B cell (primary cell): ENCODE results near the gene MRGPRG. TPM values are rescaled to one million over a fixed set of nuclear protein-coding genes. Genes with fewer than 3 reads are reported as not detected.

ENCODE experiments used
- ATAC-seq: fragments of 200-7000 bp; cut with Tn5 transposase; one replicate; pipeline ENCODE4 v1.10.0; 2021; ENCODE audit warnings: low read depth, mild to moderate bottlenecking, moderate number of reproducible peaks, moderate library complexity
- CTCF ChIA-PET: fragments of 350-600 bp; sonication (Branson Sonifier 250); formaldehyde crosslinking; loops from one replicate; lab custom pipeline; 2021; ENCODE audit warnings: antibody characterized with exemption, inconsistent platforms; lab: Charles Lee
- POLR2A ChIA-PET: fragments of 350-600 bp; sonication (Branson Sonifier 250); formaldehyde crosslinking; loops from one replicate; lab custom pipeline; 2021; ENCODE audit warnings: antibody characterized with exemption; lab: Charles Lee
- DNase-seq: peaks from one replicate; pipeline ENCODE4 v3.0.0; 2013
- H2AFZ ChIP-seq: 2 replicates; pipeline ENCODE4 v1.6.1; 2012; ENCODE audit warnings: mild to moderate bottlenecking, low read depth, low read length; ENCODE audit not compliant: insufficient read depth, poor library complexity, severe bottlenecking
- H3K27ac ChIP-seq, 2 donors: 1 replicate in 1 of 2; 2 replicates in 1 of 2; pipeline ENCODE4 v1.5.1; 2012 to 2013; ENCODE audit warnings: low read length in 2 of 2, mild to moderate bottlenecking in 2 of 2, moderate library complexity in 1 of 2
- H3K27me3 ChIP-seq, 4 experiments: fragments of 200-600 bp in 1 of 4; sonication (generic) in 1 of 4; replicated peaks in 1 of 4; 1 replicate in 2 of 4; 2 replicates in 2 of 4; pipeline versions ENCODE4 v1.6.1 to v1.7.0; 2013 to 2016; ENCODE audit warnings: low read length in 3 of 4, mild to moderate bottlenecking in 2 of 4, mixed read lengths in 1 of 4, moderate library complexity in 1 of 4; ENCODE audit not compliant: insufficient read depth in 4 of 4, control insufficient read depth in 3 of 4; ENCODE audit errors: control extremely low read depth in 1 of 4
- H3K36me3 ChIP-seq, 2 experiments: replicated peaks in 1 of 2; 1 replicate in 1 of 2; 2 replicates in 1 of 2; pipeline versions ENCODE4 v1.6.1 to v1.7.1; 2013; ENCODE audit warnings: low read length in 1 of 2; ENCODE audit not compliant: insufficient read depth in 2 of 2, control insufficient read depth in 1 of 2; ENCODE audit errors: control extremely low read depth in 1 of 2, extremely low read depth in 1 of 2
- H3K4me1 ChIP-seq, 2 donors: fragments of 200-600 bp in 1 of 2; sonication (generic) in 1 of 2; 1 replicate in 1 of 2; 2 replicates in 1 of 2; pipeline versions ENCODE4 v1.5.1 to v1.6.1; 2013 to 2017; ENCODE audit warnings: low read length in 2 of 2; ENCODE audit not compliant: control insufficient read depth in 2 of 2, insufficient read depth in 2 of 2
- H3K4me2 ChIP-seq: replicated peaks from 2 replicates; pipeline ENCODE3; 2012; ENCODE audit warnings: mild to moderate bottlenecking, low read depth, low read length; ENCODE audit not compliant: poor library complexity, severe bottlenecking
- H3K4me3 ChIP-seq, 5 experiments: fragments of 200-600 bp in 1 of 5; sonication (generic) in 1 of 5; 1 replicate in 3 of 5; 2 replicates in 2 of 5; pipeline versions ENCODE4 v1.5.1 to v1.7.0; 2011 to 2016; ENCODE audit warnings: low read length in 4 of 5, mild to moderate bottlenecking in 4 of 5, low read depth in 2 of 5, control low read depth in 1 of 5, moderate library complexity in 1 of 5; ENCODE audit not compliant: insufficient read depth in 1 of 5; ENCODE audit errors: control extremely low read depth in 1 of 5, extremely low read depth in 1 of 5
- H3K79me2 ChIP-seq: fragments of 200-600 bp; sonication (generic); one replicate; pipeline ENCODE4 v1.6.0; 2016; ENCODE audit warnings: low read length; ENCODE audit not compliant: control insufficient read depth, insufficient read depth
- H3K9ac ChIP-seq: fragments of 200-600 bp; sonication (generic); 2 replicates; pipeline ENCODE4 v1.6.1; 2017; ENCODE audit warnings: mild to moderate bottlenecking, low read length, moderate library complexity
- H3K9me3 ChIP-seq, 3 donors: one replicate each; pipeline versions ENCODE4 v1.6.1 to v1.7.1; 2013; ENCODE audit warnings: low read length in 2 of 3; ENCODE audit not compliant: control insufficient read depth in 2 of 3, insufficient read depth in 1 of 3; ENCODE audit errors: control extremely low read depth in 1 of 3
- H4K20me1 ChIP-seq: 2 replicates; pipeline ENCODE4 v1.6.0; 2012; ENCODE audit warnings: mild to moderate bottlenecking, low read length; ENCODE audit not compliant: insufficient read depth, control insufficient read depth, poor library complexity, severe bottlenecking
- H3K27ac Mint-ChIP-seq: one replicate; pipeline ENCODE4 v1.8.0; 2021; ENCODE audit warnings: mixed read lengths
- H3K27me3 Mint-ChIP-seq: one replicate; pipeline ENCODE4 v1.8.0; 2021; ENCODE audit warnings: mixed read lengths
- H3K4me1 Mint-ChIP-seq: one replicate; pipeline ENCODE4 v1.8.0; 2021; ENCODE audit warnings: mixed read lengths
- H3K4me3 Mint-ChIP-seq: one replicate; pipeline ENCODE4 v1.8.0; 2021; ENCODE audit warnings: mixed read lengths
- H3K9me3 Mint-ChIP-seq: one replicate; pipeline ENCODE4 v1.8.0; 2022; ENCODE audit warnings: mixed read lengths; ENCODE audit not compliant: insufficient read depth
- EZH2 ChIP-seq: IDR thresholded peaks from 2 replicates; pipeline ENCODE4 v1.6.1; 2012; ENCODE audit warnings: borderline replicate concordance, low read depth, mild to moderate bottlenecking, moderate library complexity, low read length; ENCODE audit not compliant: insufficient read depth, poor library complexity, severe bottlenecking
- WGBS: methylation state at CpG from one replicate; pipeline ENCODE4 v1.1.5; 2013; ENCODE audit warnings: missing lambda C conversion rate; ENCODE audit not compliant: insufficient coverage; 5-methylcytosine and 5-hydroxymethylcytosine counted together
- intact Hi-C: fragments of 100-400 bp; cut with micrococcal nuclease; formaldehyde crosslinking; loops from one replicate; pipeline ENCODE4 v1.10.0; 2022
- polyA plus RNA-seq: library from polyadenylated mRNA; depleted of rRNA; stranded (reverse); fragments of >200 nt; gene quantifications from 2 replicates; pipeline ENCODE4 v1.2.3, GENCODE V29; 2012
- total RNA-seq, 2 donors: library from RNA; stranded (reverse); fragments of 120-200 nt in 1 of 2; gene quantifications; 1 replicate in 1 of 2; 2 replicates in 1 of 2; pipeline versions ENCODE4 v1.2.3 to v1.2.4, GENCODE V29; 2013 to 2022
- TF ChIP-seq, protein P1 (sequence below): fragments of 200-600 bp; IDR thresholded peaks from one replicate; pipeline ENCODE4 v1.8.0; 2022; ENCODE audit warnings: antibody characterized with exemption, mild to moderate bottlenecking

Gene MRGPRG
- total and polyA plus RNA-seq, 2 donors (not counting 1 experiment from before 2014, with no cell fraction given) = not detected

DNA sequence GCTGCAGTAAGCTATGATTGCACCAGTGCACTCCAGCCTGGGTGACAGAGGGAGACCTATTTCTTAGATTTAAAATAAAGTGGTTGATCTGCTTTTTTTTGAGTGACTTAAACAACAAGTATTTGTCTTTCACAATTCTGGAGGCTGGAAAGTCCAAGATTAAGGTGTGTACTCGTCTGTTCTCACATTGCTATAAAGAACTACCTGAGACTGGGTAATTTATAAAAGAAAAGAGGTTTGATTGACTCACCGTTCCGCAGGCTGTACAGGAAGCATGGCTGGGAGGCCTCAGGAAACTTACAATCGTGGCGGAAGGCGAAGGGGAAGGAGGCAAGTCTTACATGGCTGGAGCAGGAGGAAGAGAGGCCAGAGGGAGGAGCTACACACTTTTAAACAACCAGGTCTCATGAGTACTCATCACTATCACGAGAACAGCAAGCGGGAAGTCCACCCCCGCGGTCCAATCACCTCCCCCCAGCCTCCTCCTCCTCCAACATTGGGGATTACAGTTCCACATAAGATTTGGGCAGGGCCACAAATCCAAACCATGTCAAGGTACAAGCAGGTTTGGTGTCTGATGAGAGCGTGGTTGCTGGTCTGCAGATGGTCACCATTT lies 33.8 kb downstream of the MRGPRG start:
- Histone ChIP-seq H3K27me3 (peaks cover 0 to 1% (median 0%) of the 10 kb centered on the region in 4 experiments), H4K20me1 (no peaks in the 10 kb centered on the region), H3K4me1 (no peaks in the 10 kb centered on the region), H3K9me3 (peaks cover 0 to 12% (median 0%) of the 10 kb centered on the region in 3 donors), H3K4me3 (no peak overlapping the region), H3K79me2 (no peaks in the 10 kb centered on the region), H3K27ac (no peak overlapping the region), H3K9ac (no peak overlapping the region), H3K4me2 (no peak overlapping the region), H3K36me3 (no peaks in the 10 kb centered on the region), H2AFZ (no peak overlapping the region)
- POLR2A ChIA-PET = no interaction called here
- ATAC-seq (no peak), DNase-seq (no peak)
- Mint-ChIP-seq H3K9me3 (no peaks in the 10 kb centered on the region), H3K4me3 (no peak overlapping the region), H3K27ac (no peak overlapping the region), H3K4me1 (no peaks in the 10 kb centered on the region), H3K27me3 (peaks cover 8% of the 10 kb centered on the region)
- intact Hi-C loops = no loop called here
- 73% methylated on average over 4 of the region's 11 CpGs for WGBS
- no peak for TF ChIP-seq EZH2
- TF ChIP-seq, protein P1, sequence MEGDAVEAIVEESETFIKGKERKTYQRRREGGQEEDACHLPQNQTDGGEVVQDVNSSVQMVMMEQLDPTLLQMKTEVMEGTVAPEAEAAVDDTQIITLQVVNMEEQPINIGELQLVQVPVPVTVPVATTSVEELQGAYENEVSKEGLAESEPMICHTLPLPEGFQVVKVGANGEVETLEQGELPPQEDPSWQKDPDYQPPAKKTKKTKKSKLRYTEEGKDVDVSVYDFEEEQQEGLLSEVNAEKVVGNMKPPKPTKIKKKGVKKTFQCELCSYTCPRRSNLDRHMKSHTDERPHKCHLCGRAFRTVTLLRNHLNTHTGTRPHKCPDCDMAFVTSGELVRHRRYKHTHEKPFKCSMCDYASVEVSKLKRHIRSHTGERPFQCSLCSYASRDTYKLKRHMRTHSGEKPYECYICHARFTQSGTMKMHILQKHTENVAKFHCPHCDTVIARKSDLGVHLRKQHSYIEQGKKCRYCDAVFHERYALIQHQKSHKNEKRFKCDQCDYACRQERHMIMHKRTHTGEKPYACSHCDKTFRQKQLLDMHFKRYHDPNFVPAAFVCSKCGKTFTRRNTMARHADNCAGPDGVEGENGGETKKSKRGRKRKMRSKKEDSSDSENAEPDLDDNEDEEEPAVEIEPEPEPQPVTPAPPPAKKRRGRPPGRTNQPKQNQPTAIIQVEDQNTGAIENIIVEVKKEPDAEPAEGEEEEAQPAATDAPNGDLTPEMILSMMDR = no peak
- CTCF ChIA-PET = no interaction called here

DNA sequence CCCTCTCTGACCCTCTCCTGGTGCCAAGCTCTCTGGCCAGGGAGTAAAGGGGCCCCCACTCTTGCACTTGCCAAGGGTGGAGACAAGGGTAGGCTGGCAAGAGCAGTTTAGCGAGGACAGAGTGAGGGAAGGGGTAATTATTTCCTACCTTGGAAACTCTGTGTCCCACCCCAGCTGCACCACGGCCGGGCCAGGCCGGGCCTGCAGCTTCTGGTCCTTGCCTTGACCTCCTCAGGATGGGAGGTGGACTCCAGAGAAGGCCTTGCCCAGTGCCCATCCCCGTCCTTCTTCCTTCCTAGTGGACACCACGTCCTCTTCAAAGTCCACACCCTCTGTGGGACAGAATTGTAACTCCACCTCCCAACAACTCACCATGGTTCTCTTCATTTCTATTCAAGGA lies 35.1 kb downstream of the MRGPRG start:
- no peak overlapping the region for H3K27ac Mint-ChIP-seq
- no peak overlapping the region for H3K4me3 Mint-ChIP-seq
- 77% methylated on average over 5 of the region's 6 CpGs for WGBS
- H2AFZ ChIP-seq = no peak overlapping the region
- H3K9me3 Mint-ChIP-seq = no peaks in the 10 kb centered on the region
- H3K4me2 ChIP-seq = no peak overlapping the region
- intact Hi-C loops = no loop called here
- H3K4me1 ChIP-seq = no peaks in the 10 kb centered on the region
- no peak overlapping the region for H3K4me3 ChIP-seq
- no peak overlapping the region for H3K9ac ChIP-seq
- H3K36me3 ChIP-seq = no peaks in the 10 kb centered on the region
- peaks cover 0 to 8% (median 0%) of the 10 kb centered on the region in 3 donors for H3K9me3 ChIP-seq
- TF ChIP-seq, protein P1 = no peak
- TF ChIP-seq EZH2 = no peak
- ChIA-PET POLR2A (no interaction called here), CTCF (no interaction called here)
- no peaks in the 10 kb centered on the region for H4K20me1 ChIP-seq
- H3K4me1 Mint-ChIP-seq = no peaks in the 10 kb centered on the region
- peaks cover 8% of the 10 kb centered on the region for H3K27me3 Mint-ChIP-seq
- no peaks in the 10 kb centered on the region for H3K79me2 ChIP-seq
- no peak overlapping the region for H3K27ac ChIP-seq
- H3K27me3 ChIP-seq = no peaks in the 10 kb centered on the region
- no peak for DNase-seq
- no peak for ATAC-seq
